H9 (cell line): ENCODE data around the gene PXT1. TPM values are rescaled to one million over a fixed set of nuclear protein-coding genes. Genes with fewer than 3 reads are reported as not detected.

Source experiments
- DNase-seq: peaks from one replicate; pipeline ENCODE4 v3.0.0-alpha.2; 2017
- H2AFZ ChIP-seq: one replicate; pipeline ENCODE4 v1.6.1; 2013; ENCODE audit warnings: mild to moderate bottlenecking, low read length, control low read depth, moderate library complexity
- H2AK5ac ChIP-seq: 2 replicates; pipeline ENCODE4 v1.6.1; 2013; ENCODE audit warnings: low read length, control low read depth, mixed read lengths; ENCODE audit not compliant: insufficient read length
- H2BK120ac ChIP-seq: one replicate; pipeline ENCODE4 v1.6.1; 2013; ENCODE audit warnings: low read depth, mild to moderate bottlenecking, low read length, control low read depth, inconsistent platforms; ENCODE audit not compliant: poor library complexity, severe bottlenecking
- H2BK12ac ChIP-seq: 2 replicates; pipeline ENCODE4 v1.6.1; 2013; ENCODE audit warnings: low read length, control low read depth, mixed read lengths, low read depth; ENCODE audit not compliant: insufficient read length
- H2BK15ac ChIP-seq: 2 replicates; pipeline ENCODE4 v1.6.1; 2013; ENCODE audit warnings: low read depth, low read length, control low read depth
- H2BK20ac ChIP-seq: one replicate; pipeline ENCODE4 v1.6.1; 2013; ENCODE audit warnings: low read depth, mild to moderate bottlenecking, low read length, control low read depth, inconsistent platforms; ENCODE audit not compliant: poor library complexity, severe bottlenecking
- H2BK5ac ChIP-seq: 2 replicates; pipeline ENCODE4 v1.6.1; 2013; ENCODE audit warnings: low read length, control low read depth, mixed read lengths; ENCODE audit not compliant: insufficient read length
- H3K14ac ChIP-seq: 2 replicates; pipeline ENCODE4 v1.6.1; 2013; ENCODE audit warnings: low read length, control low read depth; ENCODE audit not compliant: insufficient read depth
- H3K18ac ChIP-seq: 2 replicates; pipeline ENCODE4 v1.6.1; 2013; ENCODE audit warnings: low read depth, mild to moderate bottlenecking, mixed read lengths, low read length, control low read depth; ENCODE audit not compliant: insufficient read length
- H3K23ac ChIP-seq: 2 replicates; pipeline ENCODE4 v1.6.1; 2013; ENCODE audit warnings: low read length, control low read depth, mixed read lengths, low read depth; ENCODE audit not compliant: insufficient read length
- H3K23me2 ChIP-seq: 2 replicates; pipeline ENCODE4 v1.6.1; 2013; ENCODE audit warnings: low read depth, mild to moderate bottlenecking, mixed read lengths, low read length, control low read depth; ENCODE audit not compliant: insufficient read length, poor library complexity, severe bottlenecking
- H3K27ac ChIP-seq: 2 replicates; pipeline ENCODE4 v1.5.1; 2013; ENCODE audit warnings: low read length, control low read depth, mixed read lengths, low read depth; ENCODE audit not compliant: insufficient read length
- H3K27me3 ChIP-seq: 2 replicates; pipeline ENCODE4 v1.6.1; 2013; ENCODE audit warnings: low read length, control low read depth, inconsistent platforms; ENCODE audit not compliant: insufficient read depth
- H3K4ac ChIP-seq: 2 replicates; pipeline ENCODE4 v1.6.1; 2013; ENCODE audit warnings: low read depth, mild to moderate bottlenecking, control low read depth, inconsistent platforms, low read length, moderate library complexity
- H3K4me1 ChIP-seq: 2 replicates; pipeline ENCODE4 v1.6.1; 2013; ENCODE audit warnings: low read length, control low read depth, inconsistent platforms; ENCODE audit not compliant: insufficient read depth
- H3K4me2 ChIP-seq: 2 replicates; pipeline ENCODE4 v1.6.1; 2013; ENCODE audit warnings: low read length, control low read depth, mixed read lengths; ENCODE audit not compliant: insufficient read length, insufficient read depth
- H3K56ac ChIP-seq: 2 replicates; pipeline ENCODE4 v1.6.1; 2013; ENCODE audit warnings: low read depth, mild to moderate bottlenecking, mixed read lengths, low read length, control low read depth; ENCODE audit not compliant: insufficient read length
- H3K79me1 ChIP-seq: 2 replicates; pipeline ENCODE4 v1.6.1; 2013; ENCODE audit warnings: low read depth, mild to moderate bottlenecking, moderate library complexity, low read length, control low read depth, inconsistent platforms; ENCODE audit not compliant: insufficient read depth, poor library complexity, severe bottlenecking
- H3K79me2 ChIP-seq: 2 replicates; pipeline ENCODE4 v1.6.1; 2013; ENCODE audit warnings: low read length, control low read depth, inconsistent platforms; ENCODE audit not compliant: insufficient read depth
- H3K9ac ChIP-seq: 2 replicates; pipeline ENCODE4 v1.6.1; 2013; ENCODE audit warnings: low read length, control low read depth, mixed read lengths; ENCODE audit not compliant: insufficient read length; ENCODE audit errors: extremely low read depth
- H3K9me3 ChIP-seq: one replicate; pipeline ENCODE4 v1.6.1; 2013; ENCODE audit warnings: low read depth, low read length, inconsistent platforms; ENCODE audit not compliant: control insufficient read depth
- H3T11ph ChIP-seq: one replicate; pipeline ENCODE4 v1.6.1; 2013; ENCODE audit warnings: mild to moderate bottlenecking, low read length, control low read depth, inconsistent platforms
- H4K20me1 ChIP-seq: one replicate; pipeline ENCODE4 v1.6.1; 2013; ENCODE audit not compliant: control insufficient read depth, insufficient read length, insufficient read depth
- H4K5ac ChIP-seq: 2 replicates; pipeline ENCODE4 v1.6.1; 2013; ENCODE audit warnings: low read depth, mild to moderate bottlenecking, mixed read lengths, low read length, control low read depth; ENCODE audit not compliant: insufficient read length
- H4K8ac ChIP-seq: replicated peaks from 2 replicates; pipeline ENCODE4 v1.6.1; 2013; ENCODE audit warnings: low read length, control low read depth, mixed read lengths, low read depth; ENCODE audit not compliant: insufficient read length
- H4K91ac ChIP-seq: 2 replicates; pipeline ENCODE4 v1.6.1; 2013; ENCODE audit warnings: low read depth, mild to moderate bottlenecking, moderate library complexity, mixed read lengths, low read length, control low read depth; ENCODE audit not compliant: insufficient read length
- H3K27ac Mint-ChIP-seq, 3 experiments: 2 replicates in 2 of 3; 3 replicates in 1 of 3; pipeline ENCODE4 v1.8.0; 2020 to 2021; ENCODE audit warnings: mixed read lengths in 3 of 3, mild to moderate bottlenecking in 1 of 3, moderate library complexity in 1 of 3
- H3K27me3 Mint-ChIP-seq: 2 replicates; pipeline ENCODE4 v1.8.0; 2021; ENCODE audit warnings: low read depth, mild to moderate bottlenecking, moderate library complexity, mixed read lengths
- H3K36me3 Mint-ChIP-seq, 3 experiments: 2 replicates in 2 of 3; 3 replicates in 1 of 3; pipeline ENCODE4 v1.8.0; 2020 to 2021; ENCODE audit warnings: low read depth in 3 of 3, mixed read lengths in 3 of 3; ENCODE audit not compliant: insufficient read depth in 1 of 3
- H3K4me1 Mint-ChIP-seq, 2 experiments: 2 replicates each; pipeline ENCODE4 v1.8.0; 2020; ENCODE audit warnings: mixed read lengths in 2 of 2
- H3K4me3 Mint-ChIP-seq, 2 experiments: 2 replicates in 1 of 2; 3 replicates in 1 of 2; pipeline ENCODE4 v1.8.0; 2020 to 2021; ENCODE audit warnings: mild to moderate bottlenecking in 2 of 2, mixed read lengths in 2 of 2, moderate library complexity in 1 of 2
- H3K9me3 Mint-ChIP-seq, 2 experiments: 2 replicates in 1 of 2; 3 replicates in 1 of 2; pipeline ENCODE4 v1.8.0; 2020; ENCODE audit warnings: mild to moderate bottlenecking in 2 of 2, mixed read lengths in 2 of 2, moderate library complexity in 1 of 2
- CTCF ChIP-seq: fragments of 200-600 bp; sonication (generic); conservative IDR thresholded peaks from 3 replicates; pipeline ENCODE4 v1.8.0; 2021; ENCODE audit warnings: antibody characterized with exemption, mild to moderate bottlenecking
- WGBS: extraction: QIAGEN DNeasy Blood & Tissue Kit; methylation state at CpG from one replicate; pipeline ENCODE4 v1.1.7; 2013; ENCODE audit warnings: missing lambda C conversion rate, low lambda C conversion rate, mixed read lengths; ENCODE audit not compliant: insufficient read length; ENCODE audit errors: extremely low coverage; 5-methylcytosine and 5-hydroxymethylcytosine counted together
- total RNA-seq: library from RNA; stranded (reverse); gene quantifications from 2 replicates; pipeline ENCODE4 v1.2.1, GENCODE V29; 2021

PXT1 gene
- total RNA-seq, 1 experiment from 2014 or later = not detected

- no peak overlapping the region for H3K18ac ChIP-seq
- no peak overlapping the region for H3K4ac ChIP-seq
- WGBS = no CpG with 5 or more reads among the region's 3 CpGs
- no peak overlapping the region for H3K4me2 ChIP-seq
- no peak overlapping the region for H3K27ac ChIP-seq
- H3T11ph ChIP-seq = no peak overlapping the region
- H3K23me2 ChIP-seq = peaks cover 9% of the 10 kb centered on the region
- no peaks in the 10 kb centered on the region for H3K4me1 ChIP-seq
- no peak overlapping the region for H4K91ac ChIP-seq
- H3K14ac ChIP-seq = no peak overlapping the region
- no peak overlapping the region for H3K4me3 Mint-ChIP-seq
- H3K27me3 Mint-ChIP-seq = no peaks in the 10 kb centered on the region; the same call in 1 of the 2 replicates
- H3K79me1 ChIP-seq = no peaks in the 10 kb centered on the region
- no peaks in the 10 kb centered on the region for H4K20me1 ChIP-seq
- H3K27me3 ChIP-seq = no peaks in the 10 kb centered on the region
- H3K4me1 Mint-ChIP-seq = peaks cover 15 to 16% of the 10 kb centered on the region in 2 experiments
- no peak overlapping the region for H3K23ac ChIP-seq
- no peak overlapping the region for H2BK15ac ChIP-seq
- no peaks in the 10 kb centered on the region for H3K36me3 Mint-ChIP-seq
- no peak overlapping the region for H2BK20ac ChIP-seq
- H4K8ac ChIP-seq = no peak overlapping the region
- no peak overlapping the region for H2BK12ac ChIP-seq
- H3K79me2 ChIP-seq = no peaks in the 10 kb centered on the region
- no peaks in the 10 kb centered on the region; a peak in 1 of 5 replicates for H3K9me3 Mint-ChIP-seq
- TF ChIP-seq CTCF = no peak
- no peak overlapping the region for H2AK5ac ChIP-seq
- H3K56ac ChIP-seq = no peak overlapping the region
- no peak overlapping the region for H3K27ac Mint-ChIP-seq
- no peak overlapping the region for H2BK5ac ChIP-seq
- no peak overlapping the region for H2AFZ ChIP-seq
- no peaks in the 10 kb centered on the region for H3K9me3 ChIP-seq
- H4K5ac ChIP-seq = no peak overlapping the region
- H3K9ac ChIP-seq = no peak overlapping the region
- no peak for DNase-seq
- no peak overlapping the region for H2BK120ac ChIP-seq
Observed at GRCh38 chr6:36426622-36427021, 16.0 kb downstream of the PXT1 start.
